ENCODE measurements around the gene CDK18. TPM values are rescaled to one million over a fixed set of nuclear protein-coding genes. Genes with fewer than 3 reads are reported as not detected.

Gene CDK18
- total RNA-seq, 1 donor: 0.27 TPM

DNA sequence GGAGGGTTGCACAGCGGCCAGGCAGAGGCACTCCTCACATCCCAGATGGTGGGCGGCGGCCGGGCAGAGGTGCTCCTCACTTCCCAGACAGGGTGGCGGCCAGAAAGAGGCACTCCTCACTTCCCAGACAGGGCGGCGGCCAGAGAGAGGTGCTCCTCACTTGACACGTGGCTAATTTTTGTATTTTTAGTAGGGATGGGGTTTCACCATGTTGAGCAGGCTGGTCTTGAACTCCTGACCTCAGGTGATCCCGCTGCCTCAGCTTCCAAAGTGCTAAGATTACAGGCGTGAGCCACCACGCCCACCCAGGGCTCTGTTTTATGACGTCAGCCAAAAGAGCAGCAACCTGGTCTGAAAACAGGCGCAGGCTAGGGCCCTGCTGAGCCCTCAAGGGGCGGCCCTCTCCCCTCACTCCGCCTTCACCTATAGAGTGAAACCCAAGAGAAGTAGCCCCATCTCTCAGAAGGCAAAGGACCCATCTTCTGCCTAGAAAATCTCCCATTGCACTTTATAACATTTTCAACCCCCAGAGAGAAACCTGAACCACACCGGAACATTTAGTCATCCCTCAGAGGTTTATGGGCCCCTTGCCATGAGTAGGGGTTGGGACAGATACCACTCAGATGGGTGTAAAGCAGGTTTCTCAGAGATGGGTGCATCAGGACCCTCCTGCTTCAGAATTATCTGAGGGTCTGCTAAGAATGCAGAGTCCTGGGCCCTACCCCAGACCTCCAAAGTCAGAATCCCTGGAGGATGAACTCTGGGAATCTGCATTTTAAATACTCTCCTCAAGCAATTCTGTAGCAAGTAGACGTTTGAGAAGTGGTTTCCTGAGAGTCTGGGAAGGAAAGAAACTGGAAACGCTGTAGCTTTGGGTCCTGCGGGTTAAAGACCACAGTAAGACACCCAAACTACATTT, 40.8 kb downstream of the CDK18 start:
- DNase-seq (ENCODE audit: low read depth): no peak
- TF ChIP-seq CTCF (IDR thresholded peaks at IDR 0.05; ENCODE audit: insufficient read depth, low read length): no peak
- H3K4me3 ChIP-seq (ENCODE audit: low read depth, low read length): no peak overlapping the region

DNA sequence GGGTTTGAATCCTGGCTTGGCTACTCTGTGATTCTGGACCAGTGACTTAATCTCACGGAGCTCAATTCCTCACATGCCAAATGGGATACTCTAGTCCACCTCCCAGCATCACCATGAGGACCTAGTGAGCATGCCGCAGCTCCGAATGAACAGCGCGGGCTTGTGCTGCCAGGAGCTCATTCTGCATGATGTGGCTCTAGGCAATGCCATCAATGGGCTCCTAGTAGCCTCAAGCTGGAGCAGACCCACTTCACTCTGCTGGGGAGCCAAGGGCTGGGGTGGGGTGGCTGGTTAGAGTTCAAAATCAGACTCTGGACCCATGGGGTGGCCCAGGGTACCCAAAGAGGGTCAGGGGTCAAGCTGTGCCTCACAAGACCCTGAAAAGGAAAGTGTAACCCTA, 41.5 kb downstream of the CDK18 start:
- TF ChIP-seq CTCF (IDR thresholded peaks at IDR 0.05; ENCODE audit: insufficient read depth, low read length): no peak
- H3K4me3 ChIP-seq (ENCODE audit: low read depth, low read length): no peak overlapping the region
- no peak for DNase-seq (ENCODE audit: low read depth)

- no peak for DNase-seq (ENCODE audit: low read depth)
Observed at GRCh38 chr1:205546541-205546940, 42.1 kb downstream of the CDK18 start.

DNA sequence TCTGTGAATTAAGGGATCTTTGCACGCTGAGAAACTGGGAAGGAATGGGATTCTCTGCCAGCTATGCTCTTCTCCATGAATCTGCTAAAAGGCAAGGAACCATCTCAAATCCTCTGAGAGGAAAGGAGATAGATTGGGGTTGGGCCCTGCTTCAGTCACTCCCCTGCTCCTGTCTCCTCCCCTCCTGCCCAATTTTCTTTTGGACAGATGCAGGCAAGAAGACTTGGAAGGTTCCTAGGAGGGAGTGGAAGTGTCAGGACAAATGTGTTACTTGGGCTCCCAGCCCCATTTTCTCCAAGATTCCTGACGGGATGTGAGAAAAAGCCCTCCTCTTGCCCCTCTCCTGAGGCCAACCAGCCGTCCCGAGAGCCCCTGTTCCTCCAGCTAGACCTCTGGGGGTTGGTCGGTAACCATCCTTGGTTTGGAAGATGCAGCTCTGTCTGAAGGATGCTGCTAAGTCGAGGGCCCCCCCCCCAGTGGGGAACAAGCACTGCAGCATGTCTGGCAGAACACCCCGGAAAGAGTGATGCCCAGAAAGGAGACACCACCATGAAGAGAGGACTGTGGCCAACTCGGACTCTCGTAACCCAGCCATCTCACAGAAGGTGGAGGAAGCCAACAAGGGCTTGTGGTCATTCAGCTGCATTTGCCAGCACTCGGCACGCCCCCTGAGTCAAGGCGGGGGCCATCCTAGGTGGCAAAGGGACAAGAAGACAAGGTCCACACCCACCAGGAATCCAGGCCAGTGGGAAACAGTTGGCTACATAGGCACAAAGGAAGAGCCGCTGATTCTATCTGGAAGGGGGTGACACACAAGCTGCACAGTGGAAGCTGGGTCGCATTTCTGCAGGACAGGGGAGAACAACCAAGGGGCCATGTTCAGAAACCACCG, 43.7 kb downstream of the CDK18 start:
- DNase-seq (ENCODE audit: low read depth): no peak
- TF ChIP-seq CTCF (IDR thresholded peaks at IDR 0.05; ENCODE audit: insufficient read depth, low read length): no peak

More at GRCh38 chr1:205546541-205546940, 42.1 kb downstream of the CDK18 start:
- H3K4me3 ChIP-seq (ENCODE audit: low read depth, low read length): no peak overlapping the region
- TF ChIP-seq CTCF (IDR thresholded peaks at IDR 0.05; ENCODE audit: insufficient read depth, low read length): no peak

GRCh38 chr1:205554026-205554811, 49.8 kb downstream of the CDK18 start:
- H3K4me3 ChIP-seq (ENCODE audit: low read depth, low read length): no peak overlapping the region
- TF ChIP-seq CTCF (IDR thresholded peaks at IDR 0.05; ENCODE audit: insufficient read depth, low read length): no peak

More for the DNA sequence above, 43.7 kb downstream of the CDK18 start:
- H3K4me3 ChIP-seq (ENCODE audit: low read depth, low read length): no peak overlapping the region

More at GRCh38 chr1:205554026-205554811, 49.8 kb downstream of the CDK18 start:
- no peak for DNase-seq (ENCODE audit: low read depth)

Measured in fibroblast of the aortic adventitia (primary cell).